H1 (cell line): Measurements from ENCODE around the gene ALDH4A1. TPM values are rescaled to one million over a fixed set of nuclear protein-coding genes. Genes with fewer than 3 reads are reported as not detected.
A peak's percentile ranks its signal among the peaks of the same experiment; 100 is the strongest.

ENCODE experiments used
- CTCF ChIA-PET: fragments of 300-600 bp; sonication (Branson Sonifier 250); formaldehyde crosslinking; loops from one replicate; lab custom pipeline; 2021; ENCODE audit not compliant: partially characterized antibody; lab: Charles Lee
- POLR2A ChIA-PET: fragments of 300-600 bp; sonication (Branson Sonifier 250); formaldehyde crosslinking; loops from one replicate; lab custom pipeline; 2021; ENCODE audit warnings: inconsistent platforms; ENCODE audit not compliant: partially characterized antibody; lab: Charles Lee
- DNase-seq, 2 experiments: peaks; one replicate each; pipeline versions ENCODE4 v3.0.0 to v3.0.0-alpha.2; 2010 to 2022; ENCODE audit warnings: low spot score in 2 of 2, low read depth in 1 of 2, mixed read lengths in 1 of 2
- FAIRE-seq: peaks from 2 replicates; lab custom pipeline; 2011; peaks lifted over from hg19 to GRCh38; lab: Jason Lieb, UNC
- H2AFZ ChIP-seq: 2 replicates; pipeline ENCODE4 v1.8.1; 2012; ENCODE audit warnings: low read length, inconsistent platforms
- H2AK5ac ChIP-seq: 2 replicates; pipeline ENCODE4 v1.6.1; 2013; ENCODE audit warnings: low read depth, low read length
- H2BK120ac ChIP-seq: replicated peaks from 2 replicates; pipeline ENCODE3; 2013; ENCODE audit warnings: low read depth, low read length, inconsistent platforms
- H2BK12ac ChIP-seq: 2 replicates; pipeline ENCODE4 v1.6.1; 2013; ENCODE audit warnings: low read depth, low read length
- H2BK15ac ChIP-seq: 2 replicates; pipeline ENCODE4 v1.6.1; 2013; ENCODE audit warnings: low read length
- H2BK20ac ChIP-seq: 2 replicates; pipeline ENCODE4 v1.6.1; 2013; ENCODE audit warnings: low read length
- H2BK5ac ChIP-seq: 2 replicates; pipeline ENCODE4 v1.6.1; 2013; ENCODE audit warnings: low read depth, low read length
- H3K14ac ChIP-seq: 2 replicates; pipeline ENCODE4 v1.6.1; 2013; ENCODE audit warnings: inconsistent platforms; ENCODE audit not compliant: insufficient read length
- H3K18ac ChIP-seq: 2 replicates; pipeline ENCODE4 v1.6.1; 2013; ENCODE audit warnings: low read length; ENCODE audit errors: extremely low read depth
- H3K23ac ChIP-seq: 2 replicates; pipeline ENCODE4 v1.6.1; 2013; ENCODE audit warnings: inconsistent platforms; ENCODE audit not compliant: insufficient read length
- H3K23me2 ChIP-seq: 2 replicates; pipeline ENCODE4 v1.6.1; 2013; ENCODE audit warnings: low read depth, low read length
- H3K27ac ChIP-seq: 2 replicates; pipeline ENCODE4 v1.6.1; 2011; ENCODE audit warnings: low read depth, low read length, inconsistent platforms
- H3K27me3 ChIP-seq, 4 experiments: replicated peaks in 1 of 4; 1 replicate in 1 of 4; 2 replicates in 3 of 4; pipeline versions ENCODE4 v1.6.1 to v1.8.1; 2011 to 2013; ENCODE audit warnings: low read length in 3 of 4, mild to moderate bottlenecking in 3 of 4, inconsistent platforms in 2 of 4, mixed read lengths in 2 of 4, moderate library complexity in 1 of 4; ENCODE audit not compliant: control insufficient read depth in 3 of 4, insufficient read depth in 3 of 4; ENCODE audit errors: extremely low read depth in 1 of 4
- H3K36me3 ChIP-seq, 4 experiments: 2 replicates each; pipeline versions ENCODE4 v1.6.1 to v1.8.1; 2011 to 2013; ENCODE audit warnings: mild to moderate bottlenecking in 4 of 4, low read length in 3 of 4, moderate library complexity in 2 of 4, control low read depth in 1 of 4, inconsistent platforms in 1 of 4; ENCODE audit not compliant: insufficient read depth in 4 of 4, control insufficient read depth in 2 of 4
- H3K4ac ChIP-seq: replicated peaks from 2 replicates; pipeline ENCODE3; 2013; ENCODE audit warnings: low read length, low read depth, mixed read lengths, inconsistent platforms; ENCODE audit not compliant: insufficient read length
- H3K4me1 ChIP-seq, 4 experiments: replicated peaks in 1 of 4; 1 replicate in 1 of 4; 2 replicates in 3 of 4; pipeline versions ENCODE4 v1.6.1 to v1.8.1; 2011 to 2013; ENCODE audit warnings: low read length in 3 of 4, inconsistent platforms in 2 of 4, mixed read lengths in 1 of 4; ENCODE audit not compliant: insufficient read depth in 4 of 4, control insufficient read depth in 3 of 4
- H3K4me2 ChIP-seq, 2 experiments: 2 replicates each; pipeline versions ENCODE4 v1.6.1 to v1.8.1; 2011 to 2013; ENCODE audit warnings: low read depth in 2 of 2, low read length in 2 of 2, control low read depth in 1 of 2, inconsistent platforms in 1 of 2, mild to moderate bottlenecking in 1 of 2; ENCODE audit not compliant: insufficient read depth in 1 of 2
- H3K4me3 ChIP-seq, 4 experiments: fragments of 200-600, 300-600 bp in 1 of 4; sonication (generic), shearing (Covaris generic), sonication (Bioruptor Twin) in 1 of 4; 2 replicates each; pipeline versions ENCODE4 v1.5.1 to v1.8.1; 2011 to 2016; ENCODE audit warnings: low read length in 4 of 4, low read depth in 3 of 4, control low read depth in 2 of 4, inconsistent platforms in 2 of 4, mild to moderate bottlenecking in 2 of 4, mixed read lengths in 1 of 4, moderate library complexity in 1 of 4; ENCODE audit not compliant: insufficient read depth in 2 of 4; ENCODE audit errors: extremely low read depth in 1 of 4
- H3K56ac ChIP-seq: replicated peaks from 2 replicates; pipeline ENCODE3; 2013; ENCODE audit warnings: low read depth, mild to moderate bottlenecking, mixed read lengths, low read length, inconsistent platforms; ENCODE audit not compliant: insufficient read length
- H3K79me1 ChIP-seq: 2 replicates; pipeline ENCODE4 v1.6.1; 2013; ENCODE audit warnings: low read depth, low read length, control low read depth
- H3K79me2 ChIP-seq, 2 experiments: 2 replicates each; pipeline versions ENCODE4 v1.6.1 to v1.8.1; 2012 to 2013; ENCODE audit warnings: low read length in 2 of 2, mild to moderate bottlenecking in 2 of 2, inconsistent platforms in 1 of 2; ENCODE audit not compliant: insufficient read depth in 2 of 2, control insufficient read depth in 1 of 2
- H3K9ac ChIP-seq, 4 experiments: replicated peaks in 1 of 4; 1 replicate in 1 of 4; 2 replicates in 3 of 4; pipeline versions ENCODE4 v1.6.1 to v1.8.1; 2011 to 2013; ENCODE audit warnings: low read depth in 3 of 4, low read length in 3 of 4, control low read depth in 2 of 4, mild to moderate bottlenecking in 2 of 4, moderate library complexity in 2 of 4, inconsistent platforms in 1 of 4; ENCODE audit errors: extremely low read depth in 1 of 4
- H3K9me3 ChIP-seq, 2 experiments: 2 replicates each; pipeline versions ENCODE4 v1.6.1 to v1.8.1; 2012 to 2013; ENCODE audit warnings: mild to moderate bottlenecking in 2 of 2, moderate library complexity in 2 of 2, control low read depth in 1 of 2, inconsistent platforms in 1 of 2, low read depth in 1 of 2, low read length in 1 of 2, mixed read lengths in 1 of 2; ENCODE audit not compliant: insufficient read depth in 2 of 2
- H4K20me1 ChIP-seq, 2 experiments: replicated peaks in 1 of 2; 2 replicates each; pipeline versions ENCODE3 to v1.8.1; 2011 to 2013; ENCODE audit warnings: inconsistent platforms in 2 of 2, low read length in 2 of 2, mild to moderate bottlenecking in 1 of 2; ENCODE audit not compliant: insufficient read depth in 2 of 2, control insufficient read depth in 1 of 2
- H4K5ac ChIP-seq: 2 replicates; pipeline ENCODE4 v1.6.1; 2013; ENCODE audit warnings: low read length, low read depth, mixed read lengths, inconsistent platforms; ENCODE audit not compliant: insufficient read length
- H4K8ac ChIP-seq: 2 replicates; pipeline ENCODE4 v1.8.0; 2013; ENCODE audit warnings: mild to moderate bottlenecking, moderate library complexity, low read length, inconsistent platforms; ENCODE audit not compliant: insufficient read depth; ENCODE audit errors: extremely low read depth
- H4K91ac ChIP-seq: replicated peaks from 2 replicates; pipeline ENCODE3; 2013; ENCODE audit warnings: low read length, mixed read lengths, inconsistent platforms; ENCODE audit not compliant: insufficient read length
- CHD1 ChIP-seq: IDR thresholded peaks from 2 replicates; pipeline ENCODE4 v1.6.1; 2012; ENCODE audit warnings: low read depth, low read length, improper control_type of control experiment
- GABPA ChIP-seq: IDR thresholded peaks from 2 replicates; pipeline ENCODE4 v1.6.1; 2011; ENCODE audit warnings: mild to moderate bottlenecking, low read length, moderate library complexity, borderline replicate concordance; ENCODE audit not compliant: insufficient read depth
- JUND ChIP-seq: IDR thresholded peaks from 2 replicates; pipeline ENCODE4 v1.6.1; 2011; ENCODE audit warnings: mild to moderate bottlenecking, improper control_type of control experiment, low read length
- MAFK ChIP-seq: IDR thresholded peaks from 2 replicates; pipeline ENCODE4 v1.6.1; 2012; ENCODE audit warnings: low read depth, mild to moderate bottlenecking, improper control_type of control experiment, low read length
- POU5F1 ChIP-seq: IDR thresholded peaks from 2 replicates; pipeline ENCODE4 v1.6.1; 2011; ENCODE audit warnings: low read depth, mild to moderate bottlenecking, low read length, moderate library complexity
- RNF2 ChIP-seq: fragments of 200-900, 300-1000 bp; sonication (generic); IDR thresholded peaks from 2 replicates; pipeline ENCODE4 v1.7.1; 2016; ENCODE audit warnings: borderline replicate concordance, low read depth, mild to moderate bottlenecking, antibody characterized with exemption, low read length; ENCODE audit not compliant: poor library complexity, severe bottlenecking; ENCODE audit errors: missing control alignments
- SIN3A ChIP-seq, 2 experiments: IDR thresholded peaks in 1 of 2; conservative IDR thresholded peaks in 1 of 2; 2 replicates each; pipeline ENCODE4 v1.6.1; 2011 to 2012; ENCODE audit warnings: low read length in 2 of 2, improper control_type of control experiment in 1 of 2, low read depth in 1 of 2, mild to moderate bottlenecking in 1 of 2
- WGBS, 2 experiments: shearing (Covaris generic) in 1 of 2; methylation state at CpG; one replicate each; pipeline versions ENCODE4 v1.1.6 to v1.1.7; 2013 to 2015; ENCODE audit warnings: low lambda C conversion rate in 2 of 2, mixed read lengths in 2 of 2, inconsistent platforms in 1 of 2, low coverage in 1 of 2, missing lambda C conversion rate in 1 of 2; ENCODE audit not compliant: insufficient replicate concordance in 2 of 2, insufficient coverage in 1 of 2, insufficient read length in 1 of 2; ENCODE audit errors: extremely low coverage in 1 of 2, missing lambda C conversion rate in 1 of 2; 5-methylcytosine and 5-hydroxymethylcytosine counted together
- polyA plus RNA-seq, 7 experiments: library from polyadenylated mRNA; depleted of rRNA in 3 of 7; stranded (reverse) in 5 of 7; unstranded in 2 of 7; fragments of >200 nt in 5 of 7; fragments of 200-250 nt in 2 of 7; gene quantifications; 1 replicate in 5 of 7; 2 replicates in 1 of 7; 4 replicates in 1 of 7; pipeline versions ENCODE4 v1.2.1 to v1.2.3, GENCODE V29; 2011 to 2013; ENCODE audit warnings: missing spikeins in 2 of 7, mixed read lengths in 2 of 7
- total RNA-seq: library from RNA; stranded (reverse); fragmentation: NEBNext Ultra II Directional; extraction: Animal tissue kit (Norgen Biotek cat#: 25700); gene quantifications from 2 replicates; pipeline ENCODE4 v1.2.1, GENCODE V29; 2021

Gene ALDH4A1
- total and polyA plus RNA-seq, 2 of the 8 experiments (the other 6 are each of a cell fraction or from before 2014, with no cell fraction given), result 30.3 to 35.9 TPM

DNA sequence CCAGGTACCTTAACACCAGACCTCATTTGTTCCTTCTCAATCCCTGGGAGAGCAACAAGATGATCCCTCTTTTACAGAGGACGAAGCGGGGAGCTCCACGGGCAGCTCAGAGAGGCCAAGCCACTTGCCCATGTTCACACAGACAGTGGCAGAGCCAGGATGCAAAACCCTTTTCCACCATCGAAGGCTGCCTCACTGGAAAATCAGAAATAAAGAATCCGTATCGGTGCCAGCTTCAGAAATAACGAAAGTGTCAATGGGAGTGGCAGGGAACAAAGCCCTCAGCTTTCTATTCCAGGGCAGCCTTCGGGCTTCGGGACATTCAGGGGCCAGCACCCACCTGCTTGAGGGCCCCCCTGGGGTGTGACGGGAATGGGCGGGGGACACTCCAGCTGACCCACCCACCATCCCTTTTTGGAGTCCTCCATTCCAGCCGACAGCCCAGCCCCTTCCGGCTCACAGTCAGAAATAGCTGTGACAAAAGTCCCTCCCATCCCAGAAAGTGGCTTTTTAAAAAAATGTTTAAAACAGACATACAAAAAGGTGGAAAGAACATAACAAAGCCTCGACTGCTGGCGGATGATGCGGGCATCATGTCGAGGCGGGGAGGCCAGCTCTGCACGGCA lies 48.2 kb upstream of the ALDH4A1 start:
- H3K36me3 ChIP-seq, result no peaks in the 10 kb centered on the region
- peak overlapping the region in 1 of 4 experiments; percentile 34; a peak in 1 of 8 replicates for H3K4me3 ChIP-seq
- no peak for DNase-seq
- H3K9me3 ChIP-seq, result no peaks in the 10 kb centered on the region
- WGBS, 2 experiments, result 88% methylated on average over 19 of the region's 19 CpGs; no CpG with 5 or more reads in 1 of the 2 experiments
- TF ChIP-seq GABPA (no peak), RNF2 (no peak), SIN3A (conservative IDR thresholded peaks at IDR 0.05 in 1 of 2, IDR thresholded peaks at IDR 0.05 in 1 of 2; ENCODE audit: low read depth in 1 of 2, low read length in 2 of 2) (no peak), MAFK (no peak), CHD1 (no peak), POU5F1 (no peak), JUND (no peak)
- peak overlapping the region; percentile 93 for H3K18ac ChIP-seq
- H2AFZ ChIP-seq, result no peak overlapping the region
- POLR2A ChIA-PET, result interaction anchor here (0.8 to 3.5 kb wide), 8 partner anchors 9 to 61 kb away, joined by 3 to 20 read pairs (median 4); no protein-coding TSS in a partner anchor
- peak overlapping the region; percentile 55 to 83 for H3K4me2 ChIP-seq
- no peak overlapping the region for H2AK5ac ChIP-seq
- peaks cover 16 to 18% (median 16%) of the 10 kb centered on the region in 4 experiments for H3K4me1 ChIP-seq
- 0 out of 2 replicates have a peak overlapping the region, but pooled peaks have one; percentile 97 for H2BK15ac ChIP-seq
- no peak overlapping the region for H3K56ac ChIP-seq
- H3K79me2 ChIP-seq, result no peaks in the 10 kb centered on the region
- H4K91ac ChIP-seq, result peak overlapping the region; percentile 34
- H2BK5ac ChIP-seq, result peak overlapping the region; percentile 96
- no peak overlapping the region for H3K14ac ChIP-seq
- FAIRE-seq, result no peak
- peak overlapping the region; percentile 99; the same call in 1 of the 2 replicates for H2BK12ac ChIP-seq
- peak overlapping the region; percentile 72; the same call in 1 of the 2 replicates for H2BK20ac ChIP-seq
- H3K27ac ChIP-seq, result peak overlapping the region; percentile 30; the same call in 1 of the 2 replicates
- H3K4ac ChIP-seq, result peak overlapping the region; percentile 61
- H4K5ac ChIP-seq, result no peak overlapping the region
- no peak overlapping the region for H3K23ac ChIP-seq
- 0 out of 2 replicates have a peak, but pooled peaks cover 3% of the 10 kb centered on the region for H3K79me1 ChIP-seq
- CTCF ChIA-PET, result interaction anchor here (0.6 to 5.6 kb wide), 10 partner anchors 9 to 464 kb away, joined by 3 to 60 read pairs (median 6); no protein-coding TSS in a partner anchor
- H4K20me1 ChIP-seq, result peaks cover 2 to 3% of the 10 kb centered on the region in 2 experiments
- H3K23me2 ChIP-seq, result peaks cover 5% of the 10 kb centered on the region; the same call in 1 of the 2 replicates
- peak overlapping the region in 3 of 4 experiments; percentile 22 to 45 (median 42); a peak in 3 of 7 replicates for H3K9ac ChIP-seq
- no peak overlapping the region for H4K8ac ChIP-seq
- H2BK120ac ChIP-seq, result peak overlapping the region; percentile 13
- H3K27me3 ChIP-seq, result peaks cover 0 to 19% (median 15%) of the 10 kb centered on the region in 4 experiments; a peak in 5 of 7 replicates
